HL-60 (cell line): Measurements from ENCODE around the gene BPGM.

Experiments
- DNase-seq, 2 experiments: peaks; one replicate each; pipeline ENCODE4 v3.0.0-alpha.2; 2010 to 2020; ENCODE audit warnings: low read depth in 1 of 2, low spot score in 1 of 2
- H3K27ac ChIP-seq: fragments of 250-450 bp; sonication (Bioruptor Pico); replicated peaks from 2 replicates; pipeline ENCODE4 v1.5.1; 2020; ENCODE audit warnings: mild to moderate bottlenecking, moderate library complexity
- H3K27me3 ChIP-seq: fragments of 250-450 bp; sonication (Bioruptor Pico); 2 replicates; pipeline ENCODE4 v1.5.1; 2021; ENCODE audit warnings: mild to moderate bottlenecking, moderate library complexity; ENCODE audit not compliant: insufficient read depth, poor library complexity, severe bottlenecking
- H3K4me3 ChIP-seq: replicated peaks from 2 replicates; pipeline ENCODE4 v1.5.1; 2011; ENCODE audit warnings: mild to moderate bottlenecking, control low read depth, low read length; ENCODE audit not compliant: insufficient read depth
- CTCF ChIP-seq: IDR thresholded peaks from one replicate; pipeline ENCODE4 v1.5.1; 2011; ENCODE audit warnings: low read length, control low read depth, inconsistent platforms; ENCODE audit not compliant: insufficient read depth
- GABPA ChIP-seq: IDR thresholded peaks from 2 replicates; pipeline ENCODE4 v1.6.1; 2012; ENCODE audit warnings: low read depth
- POLR2AphosphoS5 ChIP-seq: IDR thresholded peaks from 2 replicates; pipeline ENCODE4 v1.6.1; 2012; ENCODE audit warnings: low read depth
- REST ChIP-seq: IDR thresholded peaks from 2 replicates; pipeline ENCODE4 v1.6.1; 2012; ENCODE audit warnings: low read depth; ENCODE audit not compliant: insufficient replicate concordance
- SPI1 ChIP-seq: IDR thresholded peaks from 2 replicates; pipeline ENCODE4 v1.6.1; 2012; ENCODE audit warnings: low read depth, mild to moderate bottlenecking, borderline replicate concordance

Gene BPGM

GRCh38 chr7:134709197-134709596 is 62.5 kb downstream of the BPGM start:
- no peak overlapping the region for H3K4me3 ChIP-seq
- no peak for TF ChIP-seq GABPA
- no peak for TF ChIP-seq SPI1
- no peak for TF ChIP-seq REST
- TF ChIP-seq POLR2AphosphoS5, result no peak
- TF ChIP-seq CTCF, result no peak
- H3K27ac ChIP-seq, result no peak overlapping the region
- DNase-seq, result no peak
- peaks cover 5% of the 10 kb centered on the region for H3K27me3 ChIP-seq

- H3K4me3 ChIP-seq, result no peak overlapping the region
- no peak for DNase-seq
- H3K27ac ChIP-seq, result no peak overlapping the region
- no peak for TF ChIP-seq SPI1
- no peak for TF ChIP-seq POLR2AphosphoS5
- no peak for TF ChIP-seq REST
- TF ChIP-seq GABPA, result no peak
- TF ChIP-seq CTCF, result no peak
- peaks cover 5% of the 10 kb centered on the region for H3K27me3 ChIP-seq
These were observed 63.8 kb downstream of the BPGM start for GRCh38 chr7:134710511-134710853.

- H3K4me3 ChIP-seq, result no peak overlapping the region
- H3K27ac ChIP-seq, result no peak overlapping the region
- TF ChIP-seq POLR2AphosphoS5 (no peak), SPI1 (no peak), CTCF (no peak), GABPA (no peak), REST (no peak)
- no peak for DNase-seq
- peaks cover 5% of the 10 kb centered on the region for H3K27me3 ChIP-seq
These were observed 64.4 kb downstream of the BPGM start for GRCh38 chr7:134710854-134711624.
